HG03045 (cell line): ENCODE measurements around the gene POLA1.

ENCODE experiments used
- ATAC-seq: cut with Tn5 transposase; IDR thresholded peaks from one replicate; pipeline ENCODE4 v1.9.1; 2021; ENCODE audit warnings: mild to moderate bottlenecking, moderate library complexity; ENCODE audit not compliant: unreplicated experiment

The POLA1 gene

DNA sequence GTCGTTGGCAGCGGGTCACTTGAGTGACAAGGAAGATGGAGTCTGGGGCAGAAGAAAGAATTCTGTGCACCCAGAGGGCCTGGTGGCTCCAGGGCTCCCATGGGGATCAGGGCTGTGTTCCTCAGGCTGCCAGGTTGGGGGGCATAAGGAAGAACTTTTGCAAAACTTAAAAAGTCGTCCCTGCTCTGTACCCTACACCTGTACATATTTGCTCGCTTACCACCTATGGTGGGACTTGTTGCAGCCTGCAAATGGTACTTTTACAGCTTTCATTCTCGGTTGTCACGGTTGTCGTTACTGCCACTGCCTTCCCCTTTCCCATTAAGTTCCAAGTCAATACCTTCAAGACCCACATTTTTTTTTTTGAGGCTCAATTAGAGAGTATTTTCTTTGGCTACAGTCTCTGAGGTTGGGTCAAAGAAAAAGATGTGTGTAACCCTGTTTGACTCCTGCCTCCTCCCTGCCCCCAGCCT, 312.9 kb downstream of the POLA1 start:
- ATAC-seq = no peak

GRCh38 chrX:25007059-25008053, 313.6 kb downstream of the POLA1 start:
- no peak for ATAC-seq

- no peak for ATAC-seq
Measured at GRCh38 chrX:25009407-25009806, 315.7 kb downstream of the POLA1 start.

DNA sequence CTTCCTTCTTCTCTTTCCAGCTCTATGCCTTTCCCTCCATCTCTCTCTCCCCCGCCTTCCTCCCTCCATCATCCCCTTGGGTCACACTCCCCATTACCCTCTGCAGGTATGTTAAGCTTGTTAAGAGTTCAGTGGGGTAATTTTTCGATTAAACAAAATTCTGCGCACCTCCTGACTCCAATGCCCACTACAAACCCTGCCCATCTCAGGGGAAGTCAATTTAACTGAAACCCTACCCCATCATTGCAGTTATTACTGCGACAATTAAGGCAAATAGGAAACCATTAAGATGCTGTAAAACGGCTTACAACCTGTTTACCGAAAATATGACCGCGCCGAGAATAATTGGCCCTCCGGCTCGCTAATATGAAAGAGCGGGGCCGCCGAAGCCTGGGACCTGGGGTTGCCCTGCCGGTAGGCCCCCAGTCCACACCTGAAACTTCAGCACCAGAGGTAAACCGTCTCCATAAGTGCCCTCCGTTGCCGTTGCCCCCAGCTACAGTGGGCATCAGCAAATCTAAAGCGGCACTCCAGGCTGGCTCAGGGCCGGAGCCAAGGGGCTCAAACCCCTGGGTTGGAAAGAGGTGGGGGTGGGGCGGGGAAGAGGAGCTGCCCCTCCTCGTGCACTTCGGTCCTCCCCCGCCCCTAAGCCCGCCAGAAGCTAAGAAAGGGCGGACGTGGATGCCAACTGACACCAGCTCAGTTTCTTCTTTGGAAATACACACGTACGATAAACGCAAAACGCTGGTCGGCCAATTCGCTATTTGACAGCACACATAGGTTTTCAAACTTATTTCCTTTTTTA, 317.3 kb downstream of the POLA1 start:
- ATAC-seq = no peak

- ATAC-seq = no peak
Measured at GRCh38 chrX:25011589-25012432, 318.1 kb downstream of the POLA1 start.

GRCh38 chrX:25012433-25012735, 318.7 kb downstream of the POLA1 start:
- no peak for ATAC-seq

- no peak for ATAC-seq
Measured at GRCh38 chrX:25012793-25013631, 319.3 kb downstream of the POLA1 start.

DNA sequence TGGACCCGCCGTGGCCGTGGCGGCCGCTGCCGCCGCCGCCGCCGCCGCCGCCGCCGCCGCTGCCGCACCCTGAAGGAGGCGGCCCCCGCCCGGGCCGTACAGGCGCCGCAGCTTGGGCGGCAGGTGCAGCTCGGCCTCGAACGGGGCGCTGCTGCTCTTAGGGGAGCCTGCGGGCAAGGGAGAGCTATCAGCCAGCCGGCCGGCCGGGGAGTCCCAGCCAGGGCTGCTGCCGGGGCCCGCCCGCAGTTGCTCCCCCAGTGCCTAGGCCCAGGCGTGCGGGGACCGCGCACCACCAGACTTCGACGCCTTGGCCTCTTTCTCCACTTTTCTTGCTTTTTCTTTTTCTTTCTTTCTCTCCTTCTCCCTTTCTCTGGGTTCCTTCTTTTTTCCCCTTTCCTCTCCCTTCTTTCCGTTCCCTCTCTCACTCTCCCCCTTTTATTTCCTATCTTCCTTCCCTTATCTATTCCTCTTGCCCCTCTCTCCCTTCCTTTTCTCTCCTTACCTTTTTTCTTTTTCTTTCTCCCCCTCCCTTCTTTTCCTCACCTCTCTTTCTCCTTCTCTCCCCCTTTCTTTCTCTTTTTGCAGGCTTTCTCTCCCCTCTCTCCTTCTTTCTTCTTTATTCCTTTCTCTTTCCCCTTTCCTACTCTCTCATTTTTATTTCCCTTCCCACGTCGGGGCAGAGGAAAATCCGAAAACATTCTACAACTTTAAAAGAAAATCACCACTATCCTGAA, 320.1 kb downstream of the POLA1 start:
- no peak for ATAC-seq

GRCh38 chrX:25014366-25014838, 320.7 kb downstream of the POLA1 start:
- ATAC-seq = no peak

- ATAC-seq = no peak
Measured at GRCh38 chrX:25015486-25016360, 322.0 kb downstream of the POLA1 start, which contains the start of gene ARX. Gene ARX, minus strand, starts transcription at chrX:25015965. Its CDS starts 228 bp downstream, at chrX:25015737.

GRCh38 chrX:25016361-25016671, 322.6 kb downstream of the POLA1 start:
- ATAC-seq = no peak

GRCh38 chrX:25016938-25017598, 323.4 kb downstream of the POLA1 start:
- no peak for ATAC-seq

DNA sequence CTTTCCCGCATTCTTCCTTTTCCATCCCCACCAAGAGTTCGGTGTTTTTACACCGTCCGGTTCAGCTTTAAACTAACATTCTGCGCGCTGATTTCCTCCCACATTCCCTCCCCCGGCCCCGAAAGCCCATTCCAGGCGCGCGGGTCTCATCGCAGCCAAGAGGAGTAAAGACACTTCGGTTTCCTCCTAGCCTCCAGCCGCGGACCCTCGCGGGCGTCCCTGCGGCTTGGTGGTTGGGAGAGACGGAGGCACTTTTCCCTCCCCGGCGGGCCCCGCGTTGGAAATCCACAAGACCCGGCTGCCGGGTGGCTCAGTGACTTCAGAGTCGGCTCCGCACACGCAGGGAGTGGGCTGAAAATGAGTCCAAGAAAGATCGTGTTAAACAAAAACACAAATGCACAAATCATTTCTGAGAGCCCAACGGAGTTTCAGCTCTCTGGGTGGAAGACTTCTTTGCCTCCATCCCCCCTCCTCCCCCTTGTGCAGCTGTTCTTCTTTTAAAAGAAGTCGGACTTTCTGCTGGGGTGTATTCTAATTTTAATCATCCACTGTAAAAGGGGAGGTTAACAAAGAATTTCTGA, 324.0 kb downstream of the POLA1 start:
- ATAC-seq = no peak

DNA sequence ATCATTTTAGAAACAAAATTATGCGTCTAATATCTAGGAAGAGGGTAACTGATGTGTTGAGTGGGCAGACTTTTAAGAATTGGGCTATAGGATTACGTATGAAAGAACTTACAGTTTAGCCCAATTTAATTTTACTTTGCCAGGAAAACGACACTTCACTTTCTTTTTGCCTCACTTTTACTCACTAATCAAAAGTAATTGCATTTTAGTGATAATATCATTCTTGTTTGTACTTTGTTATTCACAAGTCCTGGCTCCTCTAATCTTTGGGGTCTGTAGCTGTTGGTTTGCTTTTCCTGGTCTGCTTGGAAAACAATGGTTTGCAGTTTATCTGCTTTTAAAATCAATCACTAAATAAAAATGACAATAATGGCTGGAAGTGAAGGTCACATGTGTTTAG, 325.0 kb downstream of the POLA1 start:
- no peak for ATAC-seq

GRCh38 chrX:25019707-25020390, 326.1 kb downstream of the POLA1 start:
- no peak for ATAC-seq

- ATAC-seq = peak; percentile 39
Measured at GRCh38 chrX:25020391-25020904, 326.7 kb downstream of the POLA1 start.
